ENCODE results near the gene ADAR. TPM values are rescaled to one million over a fixed set of nuclear protein-coding genes. Genes with fewer than 3 reads are reported as not detected.
"Not testable (repeated sequence)": the region's sequence is repeated elsewhere in the genome, so short reads cannot be mapped to it uniquely, and the experiment has no call there.

The ADAR gene
- total and polyA plus RNA-seq, 2 donors (not counting 3 experiments of a cell fraction or from before 2014, with no cell fraction given) = 88.2 to 141 TPM

DNA sequence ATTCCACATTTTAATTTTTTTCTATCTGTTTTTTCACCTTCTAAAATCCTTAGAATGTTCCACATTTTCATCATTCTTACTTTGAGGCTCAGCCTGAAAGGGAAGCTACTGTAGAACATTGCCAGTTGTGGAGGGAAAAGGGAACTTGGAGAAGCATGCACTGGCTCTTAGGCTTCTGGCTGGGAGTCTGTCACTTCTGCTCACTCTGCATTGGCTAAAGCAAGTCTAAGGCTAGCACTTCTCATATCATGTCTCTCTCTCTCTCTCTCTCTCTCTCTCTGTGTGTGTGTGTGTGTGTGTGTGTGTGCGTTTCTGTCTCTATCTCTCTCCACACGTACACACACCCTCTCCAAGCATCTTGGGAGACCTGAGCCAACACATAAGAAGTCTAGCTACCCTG lies 49.6 kb upstream of the ADAR start:
- Histone ChIP-seq H3K9me1 (replicated peaks; ENCODE audit: control insufficient read depth, extremely low read depth, insufficient read depth, low read length) (no peaks in the 10 kb centered on the region), H3K36me3 (ENCODE audit: control insufficient read depth in 2 of 2, extremely low read depth in 1 of 2, insufficient read depth in 2 of 2, low read length in 2 of 2) (no peaks in the 10 kb centered on the region), H4K20me1 (replicated peaks; ENCODE audit: control insufficient read depth, extremely low read depth, insufficient read depth, low read length) (no peaks in the 10 kb centered on the region), H3K9me3 (replicated peaks; ENCODE audit: control insufficient read depth, insufficient read depth, low read length) (no peaks in the 10 kb centered on the region), H3K4me3 (replicated peaks in 1 of 3; ENCODE audit: insufficient read depth in 1 of 3, low read depth in 1 of 3, low read length in 3 of 3) (no peak overlapping the region), H3K27me3 (ENCODE audit: control insufficient read depth in 2 of 2, insufficient read depth in 2 of 2, low read length in 2 of 2) (peaks cover 16 to 61% of the 10 kb centered on the region in 2 experiments), H3K27ac (ENCODE audit: insufficient read depth, low read depth, low read length) (no peak overlapping the region), H3K9ac (replicated peaks; ENCODE audit: extremely low read depth, insufficient read depth, low read length) (no peak overlapping the region), H3K4me1 (ENCODE audit: control insufficient read depth, extremely low read depth, insufficient read depth, low read length) (no peaks in the 10 kb centered on the region), H2AFZ (ENCODE audit: low read depth, low read length) (no peak overlapping the region), H3K4me2 (ENCODE audit: insufficient read depth, low read length) (no peak overlapping the region), H3K79me2 (ENCODE audit: control insufficient read depth, insufficient read depth, low read length) (no peaks in the 10 kb centered on the region)
- DNase-seq (ENCODE audit: low read depth, low spot score) (no peak), FAIRE-seq (no peak)
- POLR2A ChIA-PET = no interaction called here
- no peak for TF ChIP-seq GATA2 (IDR thresholded peaks at IDR 0.05; ENCODE audit: insufficient read depth, insufficient read length, low read depth, low read length)
- dilution Hi-C loops (cut with MboI; ENCODE audit: extremely low pct_ligation_motif_present, low sequenced_read_pairs) = no loop called here
- CTCF ChIA-PET = interaction anchor here (0.8 to 1.9 kb wide), 3 partner anchors 12 to 221 kb away, joined by 3 to 5 read pairs (median 3); no protein-coding TSS in a partner anchor
- intact Hi-C loops (cut with micrococcal nuclease) = no loop called here
- no TSS peak for BruUV-seq (replicated peaks)

GRCh38 chr1:154652893-154653292 lies 44.9 kb upstream of the ADAR start:
- Histone ChIP-seq H3K4me2 (ENCODE audit: insufficient read depth, low read length) (no peak overlapping the region), H3K9ac (replicated peaks; ENCODE audit: extremely low read depth, insufficient read depth, low read length) (no peak overlapping the region), H2AFZ (ENCODE audit: low read depth, low read length) (no peak overlapping the region), H3K4me1 (ENCODE audit: control insufficient read depth, extremely low read depth, insufficient read depth, low read length) (no peaks in the 10 kb centered on the region), H3K79me2 (ENCODE audit: control insufficient read depth, insufficient read depth, low read length) (no peaks in the 10 kb centered on the region), H3K9me3 (replicated peaks; ENCODE audit: control insufficient read depth, insufficient read depth, low read length) (no peaks in the 10 kb centered on the region), H3K9me1 (replicated peaks; ENCODE audit: control insufficient read depth, extremely low read depth, insufficient read depth, low read length) (no peaks in the 10 kb centered on the region), H3K27me3 (ENCODE audit: control insufficient read depth in 2 of 2, insufficient read depth in 2 of 2, low read length in 2 of 2) (peaks cover 14 to 50% of the 10 kb centered on the region in 2 experiments), H3K4me3 (replicated peaks in 1 of 3; ENCODE audit: insufficient read depth in 1 of 3, low read depth in 1 of 3, low read length in 3 of 3) (no peak overlapping the region), H3K27ac (ENCODE audit: insufficient read depth, low read depth, low read length) (no peak overlapping the region), H4K20me1 (replicated peaks; ENCODE audit: control insufficient read depth, extremely low read depth, insufficient read depth, low read length) (no peaks in the 10 kb centered on the region), H3K36me3 (ENCODE audit: control insufficient read depth in 2 of 2, extremely low read depth in 1 of 2, insufficient read depth in 2 of 2, low read length in 2 of 2) (no peaks in the 10 kb centered on the region)
- DNase-seq (ENCODE audit: low read depth, low spot score) (no peak), FAIRE-seq (no peak)
- dilution Hi-C loops (cut with MboI; ENCODE audit: extremely low pct_ligation_motif_present, low sequenced_read_pairs) (no loop called here), intact Hi-C loops (cut with micrococcal nuclease) (no loop called here)
- BruUV-seq (replicated peaks) = no TSS peak
- CTCF ChIA-PET = interaction anchor here (1.2 kb wide), 1 partner anchor 17 kb away, joined by 3 read pairs; no protein-coding TSS in a partner anchor
- TF ChIP-seq MYC (IDR thresholded peaks at IDR 0.05; ENCODE audit: low read depth, low read length) (no peak), GATA2 (IDR thresholded peaks at IDR 0.05; ENCODE audit: insufficient read depth, insufficient read length, low read depth, low read length) (no peak), CTCF (IDR thresholded peaks at IDR 0.05; ENCODE audit: extremely low read depth in 1 of 2, insufficient read depth in 1 of 2, low read depth in 1 of 2, low read length in 2 of 2) (no peak), JUN (IDR thresholded peaks at IDR 0.05; ENCODE audit: borderline replicate concordance, insufficient read depth, insufficient read length, low read depth) (no peak), POLR2AphosphoS5 (IDR thresholded peaks at IDR 0.05; ENCODE audit: insufficient read depth, low read depth, low read length) (no peak), POLR2A (IDR thresholded peaks at IDR 0.05; ENCODE audit: low read depth, low read length) (no peak), FOS (IDR thresholded peaks at IDR 0.05; ENCODE audit: borderline replicate concordance, insufficient read depth, low read length) (no peak), EZH2 (IDR thresholded peaks at IDR 0.05; ENCODE audit: borderline replicate concordance, low read depth, low read length, severe bottlenecking) (no peak)
- TF ChIP-seq, protein P1, sequence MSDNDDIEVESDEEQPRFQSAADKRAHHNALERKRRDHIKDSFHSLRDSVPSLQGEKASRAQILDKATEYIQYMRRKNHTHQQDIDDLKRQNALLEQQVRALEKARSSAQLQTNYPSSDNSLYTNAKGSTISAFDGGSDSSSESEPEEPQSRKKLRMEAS (IDR thresholded peaks at IDR 0.05; ENCODE audit: insufficient read depth, insufficient read length) = no peak
- POLR2A ChIA-PET = no interaction called here

- ChIA-PET POLR2A (interaction anchor here (0.6 kb wide), 1 partner anchor 162 kb away, joined by 3 read pairs; no protein-coding TSS in a partner anchor), CTCF (interaction anchor here (1.4 to 1.6 kb wide), 2 partner anchors 9 to 25 kb away, joined by 3 to 4 read pairs; no protein-coding TSS in a partner anchor)
- H2AFZ ChIP-seq (ENCODE audit: low read depth, low read length); H3K27ac ChIP-seq (ENCODE audit: insufficient read depth, low read depth, low read length); H4K20me1 ChIP-seq (replicated peaks; ENCODE audit: control insufficient read depth, extremely low read depth, insufficient read depth, low read length); FAIRE-seq; DNase-seq (ENCODE audit: low read depth, low spot score); H3K9me3 ChIP-seq (replicated peaks; ENCODE audit: control insufficient read depth, insufficient read depth, low read length); H3K4me3 ChIP-seq (replicated peaks in 1 of 3; ENCODE audit: insufficient read depth in 1 of 3, low read depth in 1 of 3, low read length in 3 of 3); intact Hi-C loops (cut with micrococcal nuclease); H3K4me1 ChIP-seq (ENCODE audit: control insufficient read depth, extremely low read depth, insufficient read depth, low read length); H3K9ac ChIP-seq (replicated peaks; ENCODE audit: extremely low read depth, insufficient read depth, low read length); dilution Hi-C loops (cut with MboI; ENCODE audit: extremely low pct_ligation_motif_present, low sequenced_read_pairs); BruUV-seq (replicated peaks); H3K4me2 ChIP-seq (ENCODE audit: insufficient read depth, low read length); H3K9me1 ChIP-seq (replicated peaks; ENCODE audit: control insufficient read depth, extremely low read depth, insufficient read depth, low read length); H3K79me2 ChIP-seq (ENCODE audit: control insufficient read depth, insufficient read depth, low read length); H3K36me3 ChIP-seq (ENCODE audit: control insufficient read depth in 2 of 2, extremely low read depth in 1 of 2, insufficient read depth in 2 of 2, low read length in 2 of 2): not testable (repeated sequence)
- peaks cover 0 to 18% of the 10 kb centered on the region in 2 experiments for H3K27me3 ChIP-seq (ENCODE audit: control insufficient read depth in 2 of 2, insufficient read depth in 2 of 2, low read length in 2 of 2)
Measured at GRCh38 chr1:154644724-154645123, 36.7 kb upstream of the ADAR start.

Measured in endothelial cell of umbilical vein (primary cell).